GM10248 (cell line): ENCODE measurements around the gene BMAL1.

Source experiments
- CTCF ChIA-PET: fragments of 300-600 bp; sonication (Branson Sonifier 250); formaldehyde crosslinking; extraction: SDS; loops from one replicate; lab custom pipeline; 2021; ENCODE audit warnings: antibody characterized with exemption; lab: Yijun Ruan, JAX
- POLR2A ChIA-PET: fragments of 350-650 bp; sonication (Branson Sonifier 250); formaldehyde crosslinking; extraction: SDS; loops from one replicate; lab custom pipeline; 2020; ENCODE audit warnings: antibody characterized with exemption; lab: Yijun Ruan, JAX
- DNase-seq: peaks from one replicate; pipeline ENCODE4 v3.0.0; 2012; ENCODE audit errors: extremely low spot score
- CTCF ChIP-seq: IDR thresholded peaks from 2 replicates; pipeline ENCODE4 v1.5.1; 2012; ENCODE audit warnings: mild to moderate bottlenecking, low read depth; ENCODE audit errors: extremely low read depth, missing control alignments, control extremely low read depth

The BMAL1 gene

GRCh38 chr11:13321431-13321830 lies 43.8 kb downstream of the BMAL1 start:
- POLR2A ChIA-PET = no interaction called here
- no peak for TF ChIP-seq CTCF
- DNase-seq = no peak
- CTCF ChIA-PET = interaction anchor here (1.8 to 7.1 kb wide), 3 partner anchors 14 to 23 kb away, joined by 4 to 53 read pairs (median 29); no protein-coding TSS in a partner anchor

GRCh38 chr11:13324141-13324540 lies 46.6 kb downstream of the BMAL1 start:
- ChIA-PET CTCF (interaction anchor here (7.1 kb wide), 1 partner anchor 11 kb away, joined by 53 read pairs; no protein-coding TSS in a partner anchor), POLR2A (interaction anchor here (0.6 kb wide), 1 partner anchor 14 kb away, joined by 3 read pairs; no protein-coding TSS in a partner anchor)
- DNase-seq = no peak
- TF ChIP-seq CTCF = no peak

- no peak for DNase-seq
- TF ChIP-seq CTCF = no peak
- ChIA-PET POLR2A (no interaction called here), CTCF (interaction anchor here (7.1 kb wide), 1 partner anchor 11 kb away, joined by 53 read pairs; no protein-coding TSS in a partner anchor)
These were observed 47.1 kb downstream of the BMAL1 start for GRCh38 chr11:13324709-13325108.

GRCh38 chr11:13327421-13327820 lies 49.8 kb downstream of the BMAL1 start:
- no peak for DNase-seq
- no peak for TF ChIP-seq CTCF
- CTCF ChIA-PET = interaction anchor here (0.9 to 1.4 kb wide), 3 partner anchors 8 to 16 kb away, joined by 3 to 6 read pairs (median 4); no protein-coding TSS in a partner anchor
- POLR2A ChIA-PET = no interaction called here

- POLR2A ChIA-PET = no interaction called here
These were observed 50.7 kb downstream of the BMAL1 start for GRCh38 chr11:13328286-13328685.

GRCh38 chr11:13329670-13330356 lies 52.2 kb downstream of the BMAL1 start:
- no peak for DNase-seq

More at GRCh38 chr11:13328286-13328685, 50.7 kb downstream of the BMAL1 start:
- CTCF ChIA-PET = no interaction called here
- DNase-seq = no peak
- TF ChIP-seq CTCF = no peak

More at GRCh38 chr11:13329670-13330356, 52.2 kb downstream of the BMAL1 start:
- CTCF ChIA-PET = interaction anchor here (0.8 to 1.3 kb wide), 4 partner anchors 11 to 32 kb away, joined by 3 to 4 read pairs (median 3); no protein-coding TSS in a partner anchor
- POLR2A ChIA-PET = no interaction called here
- no peak for TF ChIP-seq CTCF
